DMS53 treated with DMSO at 0.1 percent for 48 hours (cell line): ENCODE measurements around the gene LGI4.
"Not testable (repeated sequence)": the region's sequence is repeated elsewhere in the genome, so short reads cannot be mapped to it uniquely, and the experiment has no call there.

Experiments used
- DNase-seq: peaks from one replicate; lab custom pipeline; 2025; ENCODE audit not compliant: unreplicated experiment; lab: John Stamatoyannopoulos, UW

The LGI4 gene

DNA sequence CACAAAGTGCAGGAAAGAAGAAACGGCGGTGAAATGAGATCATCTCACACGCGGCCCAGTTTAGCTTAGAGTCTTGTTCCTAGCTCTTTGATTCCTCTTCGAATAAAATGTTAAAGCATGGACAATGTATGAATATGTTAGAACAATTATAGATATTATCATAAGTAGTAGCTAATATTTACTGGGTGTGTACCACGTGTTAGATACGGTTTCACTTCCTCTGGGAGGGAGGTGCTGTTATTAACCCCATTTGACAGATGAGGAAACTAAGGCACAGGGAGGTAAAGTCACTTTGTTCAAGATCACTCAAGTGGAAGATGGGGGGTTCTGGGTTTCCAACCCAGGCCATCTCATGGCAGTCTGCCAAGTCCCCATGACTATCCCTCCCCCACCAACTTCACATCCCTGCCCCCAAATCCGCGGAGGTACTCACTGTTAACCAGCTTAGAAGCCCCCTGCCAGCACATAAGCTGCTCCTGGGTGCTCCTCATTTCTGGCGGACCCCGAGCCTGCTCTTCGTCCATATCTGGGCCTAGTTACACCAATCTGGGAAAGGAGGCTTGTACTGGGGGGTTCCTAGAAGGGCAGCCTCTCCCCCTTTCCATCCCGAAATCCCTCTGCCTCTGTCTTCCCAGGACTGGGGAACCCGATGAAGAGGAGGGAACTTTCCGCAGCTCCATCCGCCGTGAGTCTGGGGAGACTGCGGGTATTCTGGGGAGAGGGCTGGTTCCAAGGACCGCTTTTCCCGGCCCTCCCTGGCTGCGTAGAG is 7.2 kb upstream of the LGI4 start:
- DNase-seq = peak; percentile 38

DNA sequence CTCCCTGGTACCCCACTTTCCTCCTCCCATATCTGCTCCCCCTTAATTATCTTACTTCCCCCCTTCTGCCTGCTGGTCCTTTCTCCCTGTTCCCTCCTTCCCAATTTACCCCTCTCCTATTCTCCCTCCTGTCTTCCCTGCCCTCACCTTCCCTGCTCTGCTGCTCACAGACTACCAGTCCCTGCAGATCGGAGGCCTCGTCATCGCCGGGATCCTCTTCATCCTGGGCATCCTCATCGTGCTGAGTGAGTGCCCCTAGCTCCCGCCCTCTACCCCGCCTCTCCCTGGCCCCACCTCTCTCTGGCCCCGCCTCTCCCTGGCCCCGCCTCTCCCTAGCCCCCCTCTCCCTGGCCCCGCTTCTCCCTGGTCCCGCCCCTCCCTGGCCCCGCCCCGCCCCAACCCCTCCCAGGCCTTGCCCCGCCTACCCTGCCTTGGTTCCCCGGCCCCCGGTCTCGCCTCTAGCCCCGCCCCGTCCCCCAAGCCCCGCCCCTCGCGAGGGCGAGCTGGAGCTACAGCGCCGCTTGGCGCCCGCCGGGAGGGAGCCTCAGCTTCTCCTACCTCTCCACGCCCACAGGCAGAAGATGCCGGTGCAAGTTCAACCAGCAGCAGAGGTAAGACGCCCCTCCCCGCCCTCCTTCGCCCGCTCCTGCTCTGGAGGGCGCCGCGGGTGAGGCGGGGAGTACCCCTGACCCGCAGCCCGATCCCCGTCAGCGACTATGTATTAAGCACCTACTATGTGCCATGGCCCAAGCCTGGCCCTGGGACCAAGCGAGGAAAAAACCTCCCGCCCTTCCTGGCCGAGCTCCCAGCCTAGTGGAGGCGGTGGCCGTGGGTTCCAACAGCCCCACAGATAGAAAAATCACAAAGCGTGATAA is 6.3 kb upstream of the LGI4 start:
- DNase-seq = peak; percentile 92

DNA sequence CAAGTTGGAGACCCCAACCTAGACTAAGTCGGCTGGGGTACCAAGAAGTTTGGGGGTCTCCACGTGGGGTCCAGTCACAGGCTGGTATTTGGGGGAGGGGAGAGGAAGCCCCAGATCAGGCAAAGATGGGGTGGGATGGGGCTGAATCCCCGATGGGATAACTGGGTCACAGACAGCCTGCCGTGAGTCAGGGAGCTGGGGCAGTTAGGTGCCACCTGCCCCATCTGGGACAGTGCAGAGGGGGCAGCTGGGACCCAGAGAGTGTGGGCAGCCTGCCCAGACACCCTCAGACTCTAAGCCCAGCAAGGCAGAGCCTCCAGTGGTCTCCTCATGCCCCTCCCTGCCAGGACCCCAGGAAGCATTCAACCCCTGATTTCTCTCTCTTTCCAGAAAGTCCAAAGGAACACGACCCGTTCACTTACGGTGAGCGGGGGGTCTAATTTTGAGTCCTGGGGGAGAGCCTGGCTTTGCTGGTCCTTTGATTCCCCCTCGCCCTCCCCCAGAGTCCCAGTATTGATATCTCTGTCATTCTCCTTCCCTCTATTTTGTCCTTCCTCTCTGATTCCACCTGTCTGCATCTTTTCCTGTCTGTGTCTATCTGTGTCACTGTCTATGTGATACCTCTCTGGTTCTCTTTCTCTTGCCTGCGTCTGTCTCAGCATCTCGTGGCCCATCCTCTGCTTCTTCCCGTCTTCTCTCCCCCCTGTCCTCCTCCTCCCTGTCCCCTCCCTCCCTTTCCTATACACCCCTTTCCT is 5.5 kb upstream of the LGI4 start:
- peak; percentile 26 for DNase-seq

DNA sequence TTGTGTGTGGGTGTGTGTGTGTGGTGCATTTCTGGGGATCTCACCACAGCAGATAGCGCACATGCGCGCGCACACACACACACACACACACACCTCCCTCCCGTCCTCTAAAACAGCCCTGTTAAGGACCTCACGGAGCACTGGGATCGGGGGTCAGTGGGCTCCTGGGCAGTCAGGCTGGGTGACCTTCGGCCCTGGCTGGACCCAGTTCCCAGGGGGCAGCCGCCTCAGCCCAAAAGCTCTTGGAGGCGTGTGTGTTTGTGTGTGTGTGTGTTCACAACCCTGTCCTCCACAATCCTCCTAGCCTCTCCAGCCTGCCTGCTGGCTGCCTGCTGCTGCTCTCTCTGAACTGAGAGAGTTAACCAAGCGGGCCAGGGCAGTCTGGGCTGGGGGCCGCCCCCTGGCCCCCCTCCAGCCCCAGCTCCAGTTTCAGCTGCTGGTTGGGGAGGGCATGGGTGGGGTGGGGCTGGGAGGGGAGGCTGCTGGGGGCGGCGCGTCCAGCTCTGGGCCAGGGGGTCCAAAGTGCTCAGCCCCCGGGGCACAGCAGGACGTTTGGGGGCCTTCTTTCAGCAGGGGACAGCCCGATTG is 3.5 kb upstream of the LGI4 start, which contains the start of gene FXYD1:
Gene FXYD1 (plus strand): TSS at position 520 of the 588 bp plus-strand sequence. CDS start 1,256 bp downstream, outside the sequence.
- DNase-seq = no peak

DNA sequence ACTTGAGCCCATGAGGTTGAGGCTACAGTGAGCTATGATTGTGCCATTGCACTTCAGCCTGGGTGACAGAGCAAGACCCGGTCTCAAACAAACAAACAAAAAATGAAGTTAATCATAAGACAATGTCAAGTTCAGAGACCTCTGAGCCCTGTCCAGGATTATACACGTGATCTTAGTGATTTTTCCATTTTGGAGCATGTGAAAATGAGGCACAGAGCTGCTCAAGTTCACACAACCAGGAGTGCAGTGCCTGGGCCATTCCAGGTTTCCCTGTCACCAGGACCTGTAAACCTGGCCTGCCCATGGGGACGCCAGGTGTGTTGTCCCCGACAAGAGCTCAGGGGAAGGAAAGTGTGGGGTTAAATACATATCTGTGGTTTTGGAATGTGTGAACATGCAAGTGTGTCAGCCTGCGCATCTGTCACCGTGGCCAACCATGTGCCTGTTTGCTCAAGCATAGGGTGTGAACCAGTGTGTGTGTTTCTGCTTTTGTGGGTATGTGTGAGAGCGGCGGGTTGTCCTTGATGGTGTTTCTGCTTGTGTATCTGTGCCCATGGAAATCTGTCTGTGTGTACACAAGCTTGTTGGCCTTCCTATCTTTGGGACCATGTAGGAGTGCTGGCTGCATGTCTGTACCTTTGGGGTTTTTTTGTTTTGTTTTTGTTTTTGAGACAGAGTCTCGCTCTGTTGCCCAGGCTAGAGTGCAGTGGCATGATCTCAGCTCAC is 2.3 kb upstream of the LGI4 start:
- no peak for DNase-seq

DNA sequence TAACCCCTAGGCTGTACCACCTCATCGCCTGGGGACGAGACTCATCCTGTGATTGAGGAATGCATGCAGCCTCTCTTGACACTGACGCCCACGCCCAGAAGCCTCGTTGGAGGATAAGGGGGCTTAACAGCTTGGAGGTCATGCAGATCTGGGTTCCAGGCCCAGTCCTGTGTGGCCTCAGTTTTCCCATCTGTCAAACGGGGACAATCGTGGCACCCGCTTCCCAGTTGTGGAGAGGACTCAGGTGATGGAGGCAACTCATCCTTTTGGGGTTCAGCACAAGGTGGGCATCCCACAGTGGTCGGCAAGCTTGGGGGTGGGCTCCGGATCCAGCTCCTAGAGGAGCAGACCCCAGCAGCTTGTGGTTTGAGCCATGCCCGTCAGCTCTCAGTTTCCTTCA is 1.4 kb upstream of the LGI4 start:
- DNase-seq = no peak

DNA sequence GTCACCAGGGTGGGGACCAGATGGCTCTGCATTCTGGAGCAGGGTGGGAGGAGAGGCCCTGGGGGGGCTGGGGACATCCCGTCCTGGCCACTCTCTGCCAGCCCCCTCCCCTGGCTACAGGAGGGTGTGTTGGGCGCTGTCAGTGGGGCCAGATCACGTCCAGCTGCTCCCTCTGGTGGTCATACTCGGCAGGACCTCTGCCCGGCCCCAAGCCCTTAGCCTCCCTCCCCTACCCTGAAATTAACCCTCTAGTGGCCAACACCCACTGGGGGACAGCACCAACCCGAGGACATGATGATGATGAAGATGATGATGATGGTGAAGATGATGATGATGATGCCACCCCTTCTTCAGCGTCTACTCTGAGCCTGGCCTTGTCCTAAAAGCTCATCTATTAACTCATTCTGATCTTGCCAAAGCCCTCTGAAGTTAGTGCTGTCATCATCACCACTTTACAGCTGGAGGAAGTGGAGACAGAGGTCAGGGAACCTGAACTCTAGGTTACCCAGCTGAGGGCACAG is 590 bp upstream of the LGI4 start:
- DNase-seq = peak; percentile 19

DNA sequence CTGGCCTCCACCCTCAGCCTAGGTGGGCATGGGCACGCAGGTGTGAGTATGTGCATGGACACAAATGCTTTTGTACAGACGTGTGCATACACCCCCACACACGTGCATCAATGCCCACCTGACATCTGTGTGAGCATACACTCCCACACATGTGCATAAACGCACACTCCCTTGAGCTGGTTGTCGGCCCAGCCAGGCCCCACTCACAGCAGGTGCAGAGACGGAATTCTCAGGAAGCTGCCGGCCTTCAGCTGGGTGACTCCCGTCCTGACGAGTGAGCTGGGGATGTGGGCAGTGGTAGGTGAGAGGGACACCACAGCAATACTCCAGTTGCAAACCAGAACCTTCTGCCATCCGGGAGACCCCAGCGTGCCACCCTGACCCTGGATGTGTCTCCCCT is 1.0 kb downstream of the LGI4 start:
- DNase-seq = no peak

DNA sequence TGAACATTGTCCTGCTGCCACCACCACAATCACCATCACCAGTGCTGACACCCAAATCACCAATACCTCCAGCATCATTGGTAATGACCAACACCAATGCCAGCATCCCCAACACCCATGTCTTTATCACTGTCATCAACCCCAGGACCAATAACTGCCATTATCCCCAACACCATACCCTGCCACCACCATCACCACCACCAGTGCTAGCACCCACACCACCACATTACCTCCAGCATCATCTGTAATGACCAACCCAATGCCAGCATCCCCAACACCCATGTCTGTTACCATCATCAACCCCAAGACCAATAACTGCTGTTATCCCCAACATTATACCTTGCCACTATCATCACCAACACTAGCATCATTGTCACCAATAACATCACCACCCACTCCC is 2.6 kb downstream of the LGI4 start:
- DNase-seq = no peak

DNA sequence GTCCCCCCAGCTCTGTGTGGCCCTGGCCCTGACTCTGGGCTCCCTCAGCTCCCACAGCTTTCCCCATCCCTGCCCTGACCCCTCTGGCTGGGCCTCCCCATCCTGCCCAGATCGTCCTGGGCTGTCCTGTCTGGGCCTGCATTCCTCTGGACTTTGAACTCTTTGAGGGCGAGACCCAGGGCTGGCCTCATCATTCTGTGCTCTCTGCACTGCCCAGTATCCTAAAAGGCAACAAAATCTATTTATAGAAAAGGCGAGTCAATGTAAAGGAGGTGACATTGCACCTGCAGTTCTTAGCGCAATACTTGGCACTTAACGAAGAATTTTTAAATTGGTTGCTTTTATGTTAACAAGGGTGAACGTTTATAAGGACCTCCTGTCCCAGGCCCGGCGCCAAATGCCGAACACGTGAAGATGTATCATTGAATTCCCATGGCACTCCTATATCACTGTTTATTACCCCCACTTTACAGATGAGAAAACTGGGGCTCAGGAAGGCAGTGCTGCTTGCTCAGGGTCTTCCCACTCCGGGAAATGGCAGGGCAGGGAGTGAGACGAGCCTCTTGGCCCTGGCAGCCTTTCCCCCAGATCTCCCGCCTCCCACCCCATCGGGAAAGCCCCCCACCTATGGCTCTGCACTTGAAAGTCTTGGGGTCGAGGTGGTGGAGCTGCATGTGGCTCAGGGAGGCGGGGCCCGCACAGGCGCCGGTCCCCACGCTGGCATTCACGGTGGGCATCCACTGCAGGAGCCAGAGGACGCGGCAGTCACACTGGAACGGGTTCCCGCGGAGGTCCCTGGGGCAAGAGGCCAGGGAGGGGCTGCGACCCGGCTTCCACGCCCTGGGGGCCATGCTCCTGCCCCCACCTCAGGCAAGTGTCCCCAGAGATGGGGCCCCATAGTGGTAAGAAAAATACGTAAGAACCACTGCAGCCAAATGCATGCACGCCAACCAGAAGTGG is 3.8 kb downstream of the LGI4 start:
- no peak for DNase-seq

DNA sequence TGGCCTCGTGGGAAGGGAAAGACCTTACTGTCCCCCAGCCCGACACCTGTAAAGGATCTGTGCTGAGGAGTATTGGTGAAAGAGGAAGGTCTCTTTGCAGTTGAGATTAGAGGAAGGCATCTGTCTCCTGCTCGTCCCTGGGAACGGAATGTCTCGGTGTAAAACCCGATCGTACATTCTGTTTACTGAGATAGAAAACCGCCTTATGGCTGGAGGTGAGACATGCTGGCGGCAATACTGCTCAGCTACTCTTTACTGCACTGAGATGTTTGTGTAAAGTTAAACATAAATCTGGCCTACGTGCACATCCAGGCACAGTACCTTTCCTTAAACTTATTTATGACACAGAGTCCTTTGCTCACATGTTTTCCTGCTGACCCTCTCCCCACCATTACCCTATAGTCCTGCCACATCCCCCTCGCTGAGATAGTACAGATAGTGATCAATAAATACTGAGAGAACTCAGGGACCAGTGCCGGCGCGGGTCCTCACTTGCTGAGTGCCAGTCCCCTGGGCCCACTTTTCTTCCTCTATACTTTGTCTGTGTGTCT is 5.1 kb downstream of the LGI4 start:
- not testable (repeated sequence) for DNase-seq

DNA sequence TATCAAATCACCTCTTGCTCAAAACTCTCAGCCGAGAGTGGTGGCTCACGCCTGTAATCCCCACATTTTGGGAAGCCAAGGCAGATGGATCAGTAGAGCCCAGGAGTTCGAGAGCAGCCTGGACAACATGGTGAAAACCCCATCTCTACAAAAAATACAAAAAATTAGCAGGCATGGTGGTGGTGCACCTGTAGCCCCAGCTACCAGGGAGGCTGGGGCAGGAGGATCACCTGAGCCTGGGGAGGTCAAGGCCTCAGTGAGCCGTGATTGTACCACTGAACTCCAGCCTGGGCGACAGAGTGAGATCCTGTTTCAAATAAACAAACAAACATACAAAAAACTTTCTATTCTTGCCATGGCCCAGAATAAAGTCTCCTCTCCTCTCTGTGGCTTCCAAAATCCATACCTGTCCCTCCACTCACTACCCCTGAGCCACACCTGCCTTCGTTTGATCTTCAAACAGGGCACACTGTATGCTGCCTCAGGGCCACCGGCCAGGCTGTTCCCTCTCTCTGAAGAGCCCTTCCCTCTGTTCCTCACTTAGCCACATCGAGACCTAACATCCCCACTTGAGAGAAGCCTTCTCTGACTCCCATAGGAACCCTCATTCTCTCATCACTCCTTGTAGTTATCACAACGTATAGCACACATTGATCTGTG is 6.3 kb downstream of the LGI4 start:
- DNase-seq = no peak

DNA sequence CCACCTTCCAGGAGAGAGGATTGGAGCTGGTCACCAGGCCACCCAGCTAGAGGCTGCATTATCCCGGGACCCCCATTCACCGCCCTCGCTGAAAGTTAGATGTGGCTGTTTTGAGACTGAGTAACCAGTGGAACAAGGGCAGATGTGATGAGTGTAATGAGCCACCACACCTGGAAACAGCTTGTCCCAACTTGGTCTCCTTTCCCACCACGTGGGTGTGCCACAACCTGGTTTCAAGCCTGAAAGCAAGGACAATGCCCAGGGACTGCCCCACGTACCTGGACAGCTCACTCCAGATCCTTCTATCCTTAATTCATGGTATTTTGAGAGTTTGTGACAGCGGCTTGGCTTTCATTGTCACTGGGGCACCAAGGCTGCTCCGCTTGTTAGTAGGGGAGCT is 7.0 kb downstream of the LGI4 start:
- DNase-seq = no peak

DNA sequence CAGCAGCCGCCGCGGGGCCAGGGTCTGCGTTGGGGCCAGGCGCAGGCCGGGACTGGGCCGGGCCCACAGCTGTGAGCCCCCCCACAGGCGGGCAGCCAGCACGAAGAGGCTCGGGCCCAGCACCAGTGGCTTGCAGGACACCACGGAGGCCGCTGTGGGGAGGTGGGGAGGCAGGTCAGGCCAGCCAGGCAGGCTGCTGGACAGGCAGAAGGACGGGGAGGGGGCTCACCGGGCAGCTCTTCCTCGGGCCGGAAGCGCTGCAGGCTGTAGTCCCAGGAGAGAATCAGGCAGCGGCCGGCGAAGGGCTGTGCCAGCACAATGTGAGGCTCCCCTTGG is 8.3 kb downstream of the LGI4 start:
- DNase-seq = no peak

DNA sequence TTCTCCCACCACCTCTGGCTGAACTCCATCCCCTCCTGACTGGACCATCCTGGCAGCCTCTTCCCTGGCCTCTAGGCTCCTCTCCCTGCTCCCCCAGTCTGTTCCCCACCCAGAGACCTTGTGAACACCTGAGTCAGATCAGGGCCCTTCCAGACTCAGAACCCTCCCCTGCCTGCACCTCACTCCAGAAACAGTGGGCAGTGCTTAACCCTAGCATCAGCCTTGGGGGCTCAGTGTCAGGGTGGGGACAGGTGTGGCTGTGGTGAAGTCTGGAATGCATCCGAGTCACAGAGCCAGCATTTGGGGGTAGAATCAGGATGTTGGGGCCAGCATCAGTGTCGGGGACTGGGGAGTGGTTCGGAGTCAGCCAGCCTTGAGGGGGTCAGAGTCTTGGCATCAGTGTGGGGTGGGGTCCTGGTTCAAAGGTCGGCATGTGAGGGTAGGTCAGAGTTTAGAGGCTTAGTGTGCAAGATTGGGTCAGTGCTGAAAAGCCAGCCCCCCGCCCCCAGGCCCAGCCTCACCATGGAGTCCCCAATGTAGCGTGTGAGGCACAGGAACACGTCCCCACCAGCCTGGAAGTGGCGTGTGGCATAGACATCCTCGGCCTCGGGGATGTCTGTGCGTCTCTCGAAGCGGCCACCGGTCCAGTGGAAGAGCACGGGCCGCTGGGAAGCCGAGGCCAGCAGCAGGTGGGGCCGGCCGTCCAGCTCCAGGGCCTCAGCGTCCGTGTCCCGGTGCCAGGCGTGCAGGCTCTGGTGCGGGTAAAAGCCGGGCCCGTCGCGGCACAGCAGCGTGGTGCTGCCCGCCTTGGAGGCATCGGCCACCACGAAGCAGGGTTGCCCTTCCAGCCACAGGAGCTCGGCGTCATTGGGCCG is 8.9 kb downstream of the LGI4 start:
- no peak for DNase-seq

DNA sequence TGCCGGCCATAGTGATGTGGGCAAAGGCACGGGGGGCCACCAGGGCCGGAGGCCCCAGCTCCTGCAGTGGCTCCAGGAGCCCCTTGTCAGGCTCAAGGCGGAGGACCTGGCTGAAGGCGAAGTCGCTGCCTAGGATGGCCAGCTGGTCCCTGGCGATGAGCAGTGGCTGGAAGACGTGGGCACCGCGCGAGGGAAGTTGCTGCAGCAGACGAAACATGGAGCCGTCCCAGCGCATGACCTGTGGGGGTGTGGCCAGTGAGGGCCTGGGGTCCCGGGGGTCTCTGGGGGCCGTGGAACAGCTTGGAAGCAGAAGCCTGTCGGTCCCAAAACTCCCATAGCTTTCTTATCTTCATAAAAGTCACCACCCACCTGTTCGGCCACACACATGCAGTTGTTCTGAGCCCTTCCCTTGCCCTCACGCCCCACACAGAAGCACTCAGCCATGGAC is 9.6 kb downstream of the LGI4 start:
- DNase-seq = no peak
